Endothelial cell of umbilical vein (primary cell): Measurements from ENCODE around the gene PIGH. TPM values are rescaled to one million over a fixed set of nuclear protein-coding genes. Genes with fewer than 3 reads are reported as not detected.

ENCODE experiments used
- BruUV-seq: library from RNA; stranded (reverse); fragments of 400-500 nt; replicated peaks from 2 replicates; lab custom pipeline; 2021; lab: Mats Ljungman, UMichigan
- CTCF ChIA-PET: fragments of 300-600, 350-600 bp; sonication (Branson Sonifier 250); formaldehyde crosslinking; loops from one replicate; lab custom pipeline; 2021; ENCODE audit warnings: antibody characterized with exemption, inconsistent platforms; lab: Charles Lee
- POLR2A ChIA-PET: fragments of 300-600, 350-600 bp; sonication (Branson Sonifier 250); formaldehyde crosslinking; loops from one replicate; lab custom pipeline; 2021; ENCODE audit warnings: antibody characterized with exemption, inconsistent platforms; lab: Charles Lee
- DNase-seq: peaks from one replicate; pipeline ENCODE4 v3.0.0-alpha.2; 2011; ENCODE audit warnings: low read depth, low spot score
- FAIRE-seq: peaks from 2 replicates; lab custom pipeline; 2011; peaks lifted over from hg19 to GRCh38; lab: Jason Lieb, UNC
- H2AFZ ChIP-seq: 2 replicates; pipeline ENCODE4 v1.6.0; 2012; ENCODE audit warnings: low read depth, low read length, control low read depth, inconsistent platforms
- H3K27ac ChIP-seq: 2 replicates; pipeline ENCODE4 v1.5.1; 2011; ENCODE audit warnings: low read depth, mild to moderate bottlenecking, control low read depth, low read length, moderate library complexity; ENCODE audit not compliant: insufficient read depth
- H3K27me3 ChIP-seq, 2 experiments: 2 replicates each; pipeline versions ENCODE4 v1.6.0 to v1.6.1; 2011; ENCODE audit warnings: low read length in 2 of 2, mixed read lengths in 1 of 2; ENCODE audit not compliant: control insufficient read depth in 2 of 2, insufficient read depth in 2 of 2
- H3K36me3 ChIP-seq, 2 experiments: 2 replicates in 1 of 2; 3 replicates in 1 of 2; pipeline ENCODE4 v1.5.1; 2011; ENCODE audit warnings: low read length in 2 of 2, mild to moderate bottlenecking in 1 of 2, moderate library complexity in 1 of 2; ENCODE audit not compliant: control insufficient read depth in 2 of 2, insufficient read depth in 2 of 2; ENCODE audit errors: extremely low read depth in 1 of 2
- H3K4me1 ChIP-seq: 3 replicates; pipeline ENCODE4 v1.5.1; 2011; ENCODE audit warnings: mild to moderate bottlenecking, low read length; ENCODE audit not compliant: control insufficient read depth, insufficient read depth; ENCODE audit errors: extremely low read depth
- H3K4me2 ChIP-seq: 2 replicates; pipeline ENCODE4 v1.6.1; 2011; ENCODE audit warnings: low read length, control low read depth, mixed read lengths; ENCODE audit not compliant: insufficient read depth
- H3K4me3 ChIP-seq, 3 experiments: fragments of 200-600 bp in 1 of 3; sonication (generic), shearing (Covaris generic) in 1 of 3; replicated peaks in 1 of 3; 2 replicates each; pipeline ENCODE4 v1.5.1; 2011 to 2016; ENCODE audit warnings: control low read depth in 3 of 3, low read length in 3 of 3, mild to moderate bottlenecking in 2 of 3, inconsistent platforms in 1 of 3, low read depth in 1 of 3, moderate library complexity in 1 of 3; ENCODE audit not compliant: insufficient read depth in 1 of 3
- H3K79me2 ChIP-seq: 2 replicates; pipeline ENCODE4 v1.6.0; 2012; ENCODE audit warnings: low read length, inconsistent platforms; ENCODE audit not compliant: control insufficient read depth, insufficient read depth
- H3K9ac ChIP-seq: replicated peaks from 2 replicates; pipeline ENCODE3; 2011; ENCODE audit warnings: low read length, control low read depth; ENCODE audit not compliant: insufficient read depth; ENCODE audit errors: extremely low read depth
- H3K9me1 ChIP-seq: replicated peaks from 3 replicates; pipeline ENCODE4 v1.6.0; 2011; ENCODE audit warnings: mild to moderate bottlenecking, low read length; ENCODE audit not compliant: control insufficient read depth, insufficient read depth; ENCODE audit errors: extremely low read depth
- H3K9me3 ChIP-seq: replicated peaks from 2 replicates; pipeline ENCODE4 v1.5.1; 2012; ENCODE audit warnings: low read length, inconsistent platforms; ENCODE audit not compliant: control insufficient read depth, insufficient read depth
- H4K20me1 ChIP-seq: replicated peaks from 2 replicates; pipeline ENCODE3; 2011; ENCODE audit warnings: mild to moderate bottlenecking, low read length; ENCODE audit not compliant: control insufficient read depth, insufficient read depth; ENCODE audit errors: extremely low read depth
- CTCF ChIP-seq, 2 donors: IDR thresholded peaks; 1 replicate in 1 of 2; 2 replicates in 1 of 2; pipeline ENCODE4 v1.5.1; 2011; ENCODE audit warnings: low read length in 2 of 2, mild to moderate bottlenecking in 2 of 2, moderate library complexity in 2 of 2, control low read depth in 1 of 2, inconsistent platforms in 1 of 2, low read depth in 1 of 2; ENCODE audit not compliant: insufficient read depth in 1 of 2; ENCODE audit errors: extremely low read depth in 1 of 2
- EZH2 ChIP-seq: IDR thresholded peaks from 2 replicates; pipeline ENCODE4 v1.6.1; 2012; ENCODE audit warnings: borderline replicate concordance, low read depth, mild to moderate bottlenecking, moderate library complexity, low read length, inconsistent platforms; ENCODE audit not compliant: severe bottlenecking
- FOS ChIP-seq: IDR thresholded peaks from 2 replicates; pipeline ENCODE4 v1.6.1; 2011; ENCODE audit warnings: mild to moderate bottlenecking, low read length, moderate library complexity, borderline replicate concordance; ENCODE audit not compliant: insufficient read depth
- GATA2 ChIP-seq: IDR thresholded peaks from 2 replicates; pipeline ENCODE4 v1.7.0; 2011; ENCODE audit warnings: low read depth, mild to moderate bottlenecking, moderate library complexity, mixed read lengths, low read length; ENCODE audit not compliant: insufficient read length, insufficient read depth
- JUN ChIP-seq: IDR thresholded peaks from 2 replicates; pipeline ENCODE4 v1.6.1; 2011; ENCODE audit warnings: borderline replicate concordance, low read depth; ENCODE audit not compliant: insufficient read length, insufficient read depth
- MAX ChIP-seq: IDR thresholded peaks from 2 replicates; pipeline ENCODE4 v1.6.1; 2011; ENCODE audit not compliant: insufficient read depth, insufficient read length
- MYC ChIP-seq: IDR thresholded peaks from one replicate; pipeline ENCODE4 v1.6.1; 2011; ENCODE audit warnings: mild to moderate bottlenecking, low read depth, low read length
- POLR2A ChIP-seq: IDR thresholded peaks from 2 replicates; pipeline ENCODE4 v1.6.1; 2012; ENCODE audit warnings: low read depth, mild to moderate bottlenecking, control low read depth, low read length
- POLR2AphosphoS5 ChIP-seq: IDR thresholded peaks from 2 replicates; pipeline ENCODE4 v1.6.1; 2012; ENCODE audit warnings: low read depth, mild to moderate bottlenecking, control low read depth, low read length, moderate library complexity; ENCODE audit not compliant: insufficient read depth
- dilution Hi-C: fragments of 300-500 bp; cut with MboI; formaldehyde crosslinking; loops from one replicate; pipeline ENCODE4 v1.15.0; 2019; ENCODE audit warnings: low sequenced_read_pairs; ENCODE audit not compliant: extremely low pct_ligation_motif_present
- intact Hi-C: fragments of 100-400 bp; cut with micrococcal nuclease; formaldehyde crosslinking; loops from one replicate; pipeline ENCODE4 v1.10.0; 2022
- polyA plus RNA-seq, 4 experiments: library from polyadenylated mRNA; depleted of rRNA in 3 of 4; stranded (reverse) in 3 of 4; unstranded in 1 of 4; fragments of >200 nt; gene quantifications; 2 replicates each; pipeline versions ENCODE4 v1.2.1 to v1.2.3, GENCODE V29; 2011 to 2012; ENCODE audit warnings: missing spikeins in 1 of 4
- total RNA-seq: library from RNA; stranded (reverse); gene quantifications from 2 replicates; pipeline ENCODE4 v1.2.3, GENCODE V29; 2021

The PIGH gene
- total and polyA plus RNA-seq, 2 donors (not counting 3 experiments of a cell fraction or from before 2014, with no cell fraction given): 12.3 to 18.0 TPM

- BruUV-seq: no TSS peak
These were observed 43.6 kb upstream of the PIGH start for GRCh38 chr14:67643713-67644112.

GRCh38 chr14:67641902-67642749 is 42.1 kb upstream of the PIGH start:
- ChIA-PET POLR2A (no interaction called here), CTCF (interaction anchor here (0.7 to 3.3 kb wide), 8 partner anchors 12 to 71 kb away, joined by 3 to 21 read pairs (median 4); no protein-coding TSS in a partner anchor)
- H3K4me3 ChIP-seq: no peak overlapping the region
- no peaks in the 10 kb centered on the region for H3K9me1 ChIP-seq
- H3K4me2 ChIP-seq: no peak overlapping the region
- no peak overlapping the region for H2AFZ ChIP-seq
- no TSS peak for BruUV-seq
- no peaks in the 10 kb centered on the region for H3K79me2 ChIP-seq
- H3K27ac ChIP-seq: no peak overlapping the region
- H3K9ac ChIP-seq: no peak overlapping the region
- intact Hi-C loops: no loop called here
- H3K9me3 ChIP-seq: no peaks in the 10 kb centered on the region
- DNase-seq: no peak
- TF ChIP-seq POLR2AphosphoS5: no peak
- TF ChIP-seq JUN: no peak
- TF ChIP-seq FOS: no peak
- TF ChIP-seq GATA2: no peak
- no peak for TF ChIP-seq CTCF (IDR thresholded peaks at IDR 0.05; ENCODE audit: extremely low read depth in 1 of 2, insufficient read depth in 1 of 2, low read depth in 1 of 2, low read length in 2 of 2)
- TF ChIP-seq MAX: no peak
- TF ChIP-seq MYC: no peak
- no peak for TF ChIP-seq EZH2
- TF ChIP-seq POLR2A: no peak
- FAIRE-seq: no peak
- H3K27me3 ChIP-seq: no peaks in the 10 kb centered on the region
- no peaks in the 10 kb centered on the region for H3K4me1 ChIP-seq
- H3K36me3 ChIP-seq: peaks cover 0 to 2% of the 10 kb centered on the region in 2 experiments
- no peaks in the 10 kb centered on the region for H4K20me1 ChIP-seq
- dilution Hi-C loops: no loop called here

More at GRCh38 chr14:67643713-67644112, 43.6 kb upstream of the PIGH start:
- Histone ChIP-seq H3K36me3 (peaks cover 2 to 3% of the 10 kb centered on the region in 2 experiments), H3K9me1 (no peaks in the 10 kb centered on the region), H4K20me1 (no peaks in the 10 kb centered on the region), H3K27ac (no peak overlapping the region), H2AFZ (no peak overlapping the region), H3K4me1 (no peaks in the 10 kb centered on the region), H3K9ac (no peak overlapping the region), H3K4me3 (no peak overlapping the region), H3K79me2 (no peaks in the 10 kb centered on the region), H3K9me3 (no peaks in the 10 kb centered on the region), H3K4me2 (no peak overlapping the region), H3K27me3 (no peaks in the 10 kb centered on the region)
- POLR2A ChIA-PET: no interaction called here
- no peak for DNase-seq
- CTCF ChIA-PET: interaction anchor here (0.7 to 3.3 kb wide), 7 partner anchors 15 to 117 kb away, joined by 3 to 21 read pairs (median 5); no protein-coding TSS in a partner anchor
- intact Hi-C loops (loop anchor here (1.0 kb wide), 1 partner anchor 21 kb away; no protein-coding TSS in a partner anchor), dilution Hi-C loops (no loop called here)
- FAIRE-seq: no peak
- no peak for TF ChIP-seq GATA2
- TF ChIP-seq EZH2: no peak
- no peak for TF ChIP-seq POLR2A
- no peak for TF ChIP-seq POLR2AphosphoS5
- no peak for TF ChIP-seq JUN
